ENCODE results near the gene MTREX. TPM values are rescaled to one million over a fixed set of nuclear protein-coding genes. Genes with fewer than 3 reads are reported as not detected.

Gene MTREX
- total and polyA plus RNA-seq, 10 donors = 13.8 to 73.6 (median 58.3) TPM

DNA sequence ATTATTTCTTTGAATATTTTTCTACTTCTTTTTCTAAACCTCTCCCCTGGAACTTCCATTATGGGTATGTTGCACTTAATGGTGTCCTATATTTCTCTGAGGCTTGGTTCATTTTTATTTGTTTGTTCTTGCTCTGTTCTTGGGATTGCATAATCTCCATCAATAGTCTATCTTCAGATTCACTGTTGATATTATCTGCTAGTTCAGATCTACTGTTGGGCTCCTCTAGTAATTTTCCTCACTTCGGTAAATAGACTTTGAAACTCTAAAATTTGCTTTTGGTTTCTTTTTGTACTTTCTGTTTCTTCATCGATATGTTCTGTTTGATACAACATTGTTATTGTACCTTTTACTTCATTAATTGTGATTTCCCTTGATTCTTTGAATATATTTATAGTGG is 76.3 kb downstream of the MTREX start:
- H3K27ac ChIP-seq = no peak overlapping the region
- no peak for TF ChIP-seq POLR2A (IDR thresholded peaks at IDR 0.05)
- TF ChIP-seq, protein P1, sequence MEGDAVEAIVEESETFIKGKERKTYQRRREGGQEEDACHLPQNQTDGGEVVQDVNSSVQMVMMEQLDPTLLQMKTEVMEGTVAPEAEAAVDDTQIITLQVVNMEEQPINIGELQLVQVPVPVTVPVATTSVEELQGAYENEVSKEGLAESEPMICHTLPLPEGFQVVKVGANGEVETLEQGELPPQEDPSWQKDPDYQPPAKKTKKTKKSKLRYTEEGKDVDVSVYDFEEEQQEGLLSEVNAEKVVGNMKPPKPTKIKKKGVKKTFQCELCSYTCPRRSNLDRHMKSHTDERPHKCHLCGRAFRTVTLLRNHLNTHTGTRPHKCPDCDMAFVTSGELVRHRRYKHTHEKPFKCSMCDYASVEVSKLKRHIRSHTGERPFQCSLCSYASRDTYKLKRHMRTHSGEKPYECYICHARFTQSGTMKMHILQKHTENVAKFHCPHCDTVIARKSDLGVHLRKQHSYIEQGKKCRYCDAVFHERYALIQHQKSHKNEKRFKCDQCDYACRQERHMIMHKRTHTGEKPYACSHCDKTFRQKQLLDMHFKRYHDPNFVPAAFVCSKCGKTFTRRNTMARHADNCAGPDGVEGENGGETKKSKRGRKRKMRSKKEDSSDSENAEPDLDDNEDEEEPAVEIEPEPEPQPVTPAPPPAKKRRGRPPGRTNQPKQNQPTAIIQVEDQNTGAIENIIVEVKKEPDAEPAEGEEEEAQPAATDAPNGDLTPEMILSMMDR (IDR thresholded peaks at IDR 0.05 in 8 of 11, conservative IDR thresholded peaks at IDR 0.05 in 3 of 11) = no peak
- TF ChIP-seq POLR2AphosphoS5 (IDR thresholded peaks at IDR 0.05) = no peak
- peaks cover 0 to 99% (median 62%) of the 10 kb centered on the region in 6 donors for H3K36me3 ChIP-seq
- H3K27me3 ChIP-seq (replicated peaks in 1 of 7) = no peaks in the 10 kb centered on the region
- intact Hi-C loops (cut with DNase I; ENCODE audit: low total_unique reads) = no loop called here
- no peak for DNase-seq
- H3K4me1 ChIP-seq = no peaks in the 10 kb centered on the region
- peaks cover 0 to 31% (median 22%) of the 10 kb centered on the region in 8 donors for H3K9me3 ChIP-seq
- no peak overlapping the region for H3K4me3 ChIP-seq
- WGBS, 5 donors = 86 to 92% (median 89%) methylated on average over 2 of the region's 2 CpGs

DNA sequence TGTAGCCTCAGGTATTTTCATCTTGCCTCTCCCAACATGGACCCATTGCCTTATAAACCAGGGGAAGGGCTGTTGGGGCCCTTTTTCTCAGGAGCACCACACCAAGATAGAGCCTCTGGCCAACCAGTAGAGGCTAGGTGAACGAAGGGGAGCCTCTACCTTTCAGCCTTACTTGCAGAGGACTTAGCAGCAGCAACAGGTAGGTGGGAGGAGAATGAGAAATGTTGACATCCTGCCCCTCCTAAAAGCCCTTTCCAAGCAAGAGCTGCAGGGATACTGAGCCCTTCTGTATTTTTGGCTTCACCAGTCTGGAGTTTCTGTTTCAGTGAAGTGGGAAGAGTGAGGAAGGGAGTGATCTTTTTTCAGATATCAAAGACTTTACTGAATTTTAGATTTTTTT is 77.4 kb downstream of the MTREX start:
- Histone ChIP-seq H3K27ac (no peak overlapping the region), H3K27me3 (replicated peaks in 1 of 7) (no peaks in the 10 kb centered on the region), H3K4me1 (peaks cover 0 to 1% (median 0%) of the 10 kb centered on the region in 6 donors), H3K4me3 (no peak overlapping the region), H3K9me3 (peaks cover 0 to 31% (median 22%) of the 10 kb centered on the region in 8 donors), H3K36me3 (peaks cover 0 to 99% (median 61%) of the 10 kb centered on the region in 6 donors)
- intact Hi-C loops (cut with DNase I; ENCODE audit: low total_unique reads) = no loop called here
- WGBS, 5 donors = 89 to 100% (median 100%) methylated on average over 1 of the region's 1 CpG
- TF ChIP-seq, protein P1 (IDR thresholded peaks at IDR 0.05 in 8 of 11, conservative IDR thresholded peaks at IDR 0.05 in 3 of 11) = no peak
- TF ChIP-seq POLR2A (IDR thresholded peaks at IDR 0.05) (no peak), POLR2AphosphoS5 (IDR thresholded peaks at IDR 0.05) (no peak)
- DNase-seq = no peak

DNA sequence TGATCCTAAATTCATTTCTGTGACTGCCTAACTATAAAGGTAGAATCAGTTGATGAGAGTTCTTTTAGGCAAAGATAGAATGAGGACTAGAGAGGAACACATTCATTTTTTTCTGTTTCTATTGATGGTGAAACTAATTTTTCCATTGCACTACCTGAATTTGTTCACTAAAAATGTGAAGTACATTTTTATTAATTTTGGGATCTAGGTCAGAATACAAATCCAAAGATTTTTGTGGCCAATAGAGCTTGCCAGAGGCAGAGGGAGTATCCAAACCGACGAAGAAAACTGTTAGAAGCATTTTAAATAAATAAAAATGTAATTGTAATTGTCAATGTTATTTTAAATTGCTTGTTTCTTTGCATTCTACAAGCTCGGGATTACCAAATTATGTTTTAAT is 78.1 kb downstream of the MTREX start:
- TF ChIP-seq, protein P1 (IDR thresholded peaks at IDR 0.05 in 8 of 11, conservative IDR thresholded peaks at IDR 0.05 in 3 of 11) = no peak
- TF ChIP-seq POLR2A (IDR thresholded peaks at IDR 0.05) (no peak), POLR2AphosphoS5 (IDR thresholded peaks at IDR 0.05) (no peak)
- peaks cover 0 to 99% (median 59%) of the 10 kb centered on the region in 6 donors for H3K36me3 ChIP-seq
- intact Hi-C loops (cut with DNase I; ENCODE audit: low total_unique reads) = no loop called here
- no peak overlapping the region for H3K27ac ChIP-seq
- WGBS, 5 donors = 92 to 97% (median 96%) methylated on average over 3 of the region's 3 CpGs
- H3K4me1 ChIP-seq = peaks cover 0 to 4% (median 0%) of the 10 kb centered on the region in 6 donors
- DNase-seq = no peak
- H3K27me3 ChIP-seq (replicated peaks in 1 of 7) = no peaks in the 10 kb centered on the region
- H3K4me3 ChIP-seq = no peak overlapping the region
- peaks cover 0 to 31% (median 22%) of the 10 kb centered on the region in 8 donors for H3K9me3 ChIP-seq

DNA sequence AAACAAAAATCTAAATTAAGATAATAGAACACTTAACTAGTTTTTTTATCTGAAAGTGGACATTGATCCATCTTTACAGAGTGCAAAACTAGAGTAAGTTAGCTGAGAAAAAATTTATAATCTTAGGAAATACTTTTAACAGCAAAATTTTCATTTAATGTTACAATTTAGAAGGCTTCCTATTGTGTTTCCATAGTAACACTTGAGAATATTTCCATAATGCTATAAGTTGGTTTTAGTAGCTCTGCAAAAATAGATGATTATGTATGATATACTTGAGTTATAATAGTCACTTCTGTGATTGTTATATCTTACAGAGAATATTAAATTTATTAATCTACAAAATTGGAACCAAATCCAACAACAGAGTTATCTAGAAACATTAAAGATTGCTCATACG is 78.6 kb downstream of the MTREX start:
- Histone ChIP-seq H3K9me3 (peaks cover 0 to 28% (median 22%) of the 10 kb centered on the region in 8 donors), H3K4me1 (peaks cover 0 to 4% (median 0%) of the 10 kb centered on the region in 6 donors), H3K36me3 (peaks cover 0 to 99% (median 56%) of the 10 kb centered on the region in 6 donors), H3K27me3 (replicated peaks in 1 of 7) (no peaks in the 10 kb centered on the region), H3K4me3 (no peak overlapping the region), H3K27ac (no peak overlapping the region)
- intact Hi-C loops (cut with DNase I; ENCODE audit: low total_unique reads) = no loop called here
- TF ChIP-seq, protein P1 (IDR thresholded peaks at IDR 0.05 in 8 of 11, conservative IDR thresholded peaks at IDR 0.05 in 3 of 11) = no peak
- no peak for TF ChIP-seq POLR2AphosphoS5 (IDR thresholded peaks at IDR 0.05)
- TF ChIP-seq POLR2A (IDR thresholded peaks at IDR 0.05) = no peak
- no peak for DNase-seq
- 93 to 97% (median 96%) methylated on average over 1 of the region's 1 CpG for WGBS, 5 donors

All from spleen (tissue), 11 donors.